Mucosa of stomach (tissue), 1 donor: Measurements from ENCODE around the gene GRID1.

Experiments
- H3K27me3 ChIP-seq: one replicate; pipeline ENCODE4 v1.7.0; 2013; ENCODE audit warnings: mild to moderate bottlenecking, low read length; ENCODE audit not compliant: control insufficient read depth, insufficient read depth
- H3K36me3 ChIP-seq: one replicate; pipeline ENCODE4 v1.7.0; 2013; ENCODE audit warnings: low read length; ENCODE audit not compliant: control insufficient read depth, insufficient read depth
- H3K4me1 ChIP-seq: one replicate; pipeline ENCODE4 v1.7.0; 2013; ENCODE audit warnings: mild to moderate bottlenecking, low read length; ENCODE audit not compliant: control insufficient read depth, insufficient read depth
- H3K4me3 ChIP-seq: one replicate; pipeline ENCODE4 v1.7.0; 2013; ENCODE audit warnings: low read length
- H3K9ac ChIP-seq: one replicate; pipeline ENCODE4 v1.7.0; 2013; ENCODE audit warnings: mild to moderate bottlenecking, low read length, moderate library complexity
- H3K9me3 ChIP-seq: one replicate; pipeline ENCODE4 v1.7.0; 2013; ENCODE audit warnings: mild to moderate bottlenecking, low read length, moderate library complexity; ENCODE audit not compliant: control insufficient read depth
- donor health status: Pancreatic carcinoma.

The GRID1 gene

DNA sequence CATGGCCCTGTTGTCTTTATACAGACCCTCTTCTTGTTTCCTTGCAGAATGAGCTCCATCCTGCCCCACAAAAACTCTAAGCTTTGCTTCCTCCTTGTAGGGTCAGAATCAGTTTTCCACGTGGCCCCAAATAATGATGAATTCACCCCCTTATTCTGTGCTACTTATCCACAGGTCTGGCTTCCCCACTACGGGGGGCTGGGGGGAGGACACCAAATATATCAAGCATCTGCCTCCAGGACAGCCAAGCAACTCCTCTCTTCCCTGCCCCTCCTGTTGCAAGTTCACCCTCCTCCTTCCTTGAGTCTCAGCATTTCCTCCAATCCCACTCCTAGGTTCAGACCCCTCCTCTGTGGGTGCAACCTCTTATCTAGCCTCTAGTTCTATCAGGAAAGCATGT is 743.3 kb downstream of the GRID1 start:
- Histone ChIP-seq H3K4me1 (no peaks in the 10 kb centered on the region), H3K27me3 (no peaks in the 10 kb centered on the region), H3K36me3 (no peaks in the 10 kb centered on the region), H3K4me3 (no peak overlapping the region), H3K9me3 (no peaks in the 10 kb centered on the region), H3K9ac (no peak overlapping the region)

DNA sequence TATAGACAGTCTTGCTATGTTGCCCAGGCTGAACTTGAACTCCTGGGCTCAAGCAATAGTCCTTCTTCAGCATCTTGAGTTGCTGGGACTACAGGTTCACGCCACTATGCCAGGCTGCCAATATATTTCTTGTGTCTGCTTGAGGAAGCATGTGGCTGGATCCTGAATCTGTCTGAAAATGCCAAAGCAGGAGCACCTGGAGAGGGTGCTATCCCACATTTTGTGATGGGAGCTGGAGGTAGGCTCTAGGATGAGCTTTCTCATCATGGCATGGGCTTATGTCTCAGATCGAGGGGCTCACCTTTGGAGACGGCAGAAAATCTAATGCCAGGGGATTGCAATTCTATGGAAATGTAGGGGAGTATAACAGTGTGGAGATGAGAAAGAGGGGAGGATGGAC is 744.2 kb downstream of the GRID1 start:
- H3K4me3 ChIP-seq: no peak overlapping the region
- H3K9me3 ChIP-seq: no peaks in the 10 kb centered on the region
- H3K27me3 ChIP-seq: no peaks in the 10 kb centered on the region
- H3K36me3 ChIP-seq: no peaks in the 10 kb centered on the region
- no peak overlapping the region for H3K9ac ChIP-seq
- no peaks in the 10 kb centered on the region for H3K4me1 ChIP-seq

DNA sequence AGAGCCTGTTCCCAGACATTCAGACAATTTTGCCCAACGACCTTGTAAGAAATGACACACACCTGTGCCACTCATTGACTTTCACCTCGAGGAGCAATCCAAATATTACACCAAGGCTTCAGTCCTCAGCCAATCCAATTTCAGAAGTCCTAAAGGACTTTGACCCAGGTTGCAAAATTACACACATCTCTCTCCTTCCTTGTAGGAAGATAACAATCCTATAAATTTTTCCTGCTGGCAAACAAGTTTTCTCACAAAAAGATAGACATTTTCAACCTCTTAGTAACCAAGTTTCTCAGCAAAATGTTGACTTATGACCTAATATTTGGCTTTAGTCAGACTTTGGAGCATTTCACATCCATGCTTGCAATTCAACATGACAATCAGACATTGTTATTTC is 745.0 kb downstream of the GRID1 start:
- Histone ChIP-seq H3K4me1 (no peaks in the 10 kb centered on the region), H3K9me3 (no peaks in the 10 kb centered on the region), H3K4me3 (no peak overlapping the region), H3K9ac (no peak overlapping the region), H3K36me3 (no peaks in the 10 kb centered on the region), H3K27me3 (no peaks in the 10 kb centered on the region)

DNA sequence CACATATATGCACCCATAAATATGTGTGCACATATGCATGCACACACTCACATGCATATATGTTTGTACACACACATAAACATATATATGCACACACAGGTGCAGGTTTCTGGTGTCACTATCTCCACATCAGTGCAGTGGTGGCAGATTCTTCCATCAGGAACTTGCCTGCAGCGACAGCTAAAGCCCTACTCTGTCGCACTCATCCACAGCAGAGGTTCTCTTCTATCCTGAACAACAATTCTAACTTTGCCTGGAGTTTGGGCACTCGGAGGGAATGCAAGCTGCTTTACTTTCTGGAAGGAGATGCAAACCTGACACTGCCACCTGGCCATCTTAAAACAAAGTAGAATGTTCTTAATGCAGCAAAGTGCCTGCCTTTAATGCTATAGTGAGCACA is 745.8 kb downstream of the GRID1 start:
- Histone ChIP-seq H3K27me3 (no peaks in the 10 kb centered on the region), H3K36me3 (no peaks in the 10 kb centered on the region), H3K9me3 (no peaks in the 10 kb centered on the region), H3K9ac (no peak overlapping the region), H3K4me1 (no peaks in the 10 kb centered on the region), H3K4me3 (no peak overlapping the region)

DNA sequence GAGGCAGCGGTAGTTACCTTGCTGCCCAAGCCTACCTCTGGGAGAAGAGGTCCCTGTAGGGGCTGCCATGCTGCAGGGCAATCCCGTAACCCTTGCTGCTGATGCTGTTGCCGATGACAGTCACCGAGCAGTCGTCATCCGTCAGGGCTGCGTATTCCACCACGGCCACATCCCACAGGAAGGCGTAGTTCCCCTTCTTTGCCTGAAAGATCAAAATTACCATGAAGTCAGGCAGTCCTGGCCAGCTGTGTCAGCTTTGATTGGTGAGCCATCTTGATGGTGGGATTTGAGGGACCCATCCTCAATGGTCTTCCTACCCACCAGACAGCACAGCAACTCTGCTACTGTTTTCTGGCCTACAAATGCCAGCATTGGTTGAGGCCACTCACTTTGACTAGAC is 746.8 kb downstream of the GRID1 start:
- Histone ChIP-seq H3K4me1 (no peaks in the 10 kb centered on the region), H3K4me3 (no peak overlapping the region)

DNA sequence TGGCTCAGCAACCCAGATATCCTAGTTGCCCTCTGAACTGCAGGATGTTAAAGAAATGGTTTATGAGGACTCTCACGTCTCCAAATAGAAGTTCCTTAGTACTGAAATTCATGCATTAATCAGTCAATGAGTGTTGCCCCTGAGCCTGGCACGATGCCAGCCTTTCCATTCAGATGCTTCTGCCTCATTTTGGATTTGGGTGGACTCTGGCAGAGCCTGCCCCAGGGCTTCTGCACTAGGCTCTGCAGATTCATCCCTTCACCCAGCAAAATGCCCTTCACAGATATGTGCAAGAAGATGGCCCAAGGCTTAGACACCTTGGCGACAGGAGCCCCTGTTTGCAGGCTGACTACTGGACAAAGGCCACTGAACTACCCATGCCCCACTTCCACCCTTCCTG is 747.8 kb downstream of the GRID1 start:
- no peaks in the 10 kb centered on the region for H3K4me1 ChIP-seq
- H3K9ac ChIP-seq: no peak overlapping the region
- H3K27me3 ChIP-seq: no peaks in the 10 kb centered on the region
- no peak overlapping the region for H3K4me3 ChIP-seq
- H3K36me3 ChIP-seq: no peaks in the 10 kb centered on the region
- no peaks in the 10 kb centered on the region for H3K9me3 ChIP-seq

More for the DNA sequence above, 746.8 kb downstream of the GRID1 start:
- Histone ChIP-seq H3K36me3 (no peaks in the 10 kb centered on the region), H3K27me3 (no peaks in the 10 kb centered on the region), H3K9ac (no peak overlapping the region), H3K9me3 (no peaks in the 10 kb centered on the region)

DNA sequence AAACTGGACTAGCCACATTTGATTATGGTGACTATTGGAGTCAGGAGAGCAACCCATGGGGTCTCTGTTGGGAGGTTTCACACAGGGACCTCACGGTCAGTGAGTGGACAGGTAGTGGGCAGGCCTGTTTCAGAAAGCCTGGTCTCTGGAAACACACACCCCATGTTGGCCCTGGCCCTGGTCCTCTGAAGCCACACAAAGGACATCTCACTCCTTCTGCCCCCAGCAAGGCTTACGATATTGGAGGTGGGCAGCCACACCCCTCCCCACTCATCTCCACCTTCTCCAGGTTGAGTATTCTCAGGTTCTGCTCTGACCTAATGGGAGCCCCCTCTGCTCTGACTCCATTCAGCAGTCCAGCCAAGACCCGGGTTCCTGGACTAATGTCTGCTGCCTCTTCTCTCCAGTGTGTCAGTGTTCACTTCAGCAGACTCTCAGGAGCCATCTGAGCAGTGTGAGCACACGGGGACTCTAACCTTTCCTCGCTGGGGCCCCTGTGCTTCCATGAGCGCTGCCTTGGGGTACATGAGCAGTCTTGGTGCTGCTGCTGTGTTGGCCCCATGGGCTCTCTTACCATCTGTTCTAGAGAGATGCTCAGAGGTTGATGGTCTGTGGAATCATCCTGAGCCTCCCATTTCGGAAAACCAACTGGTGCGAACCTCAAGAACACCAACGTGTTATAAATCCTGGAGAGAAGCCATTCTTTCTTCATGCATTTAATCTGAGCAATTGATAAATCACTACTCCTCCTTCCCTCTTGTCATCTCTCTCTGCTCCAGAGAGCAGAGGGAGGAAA is 748.6 kb downstream of the GRID1 start:
- Histone ChIP-seq H3K4me3 (no peak overlapping the region), H3K9me3 (no peaks in the 10 kb centered on the region), H3K27me3 (no peaks in the 10 kb centered on the region), H3K4me1 (no peaks in the 10 kb centered on the region), H3K9ac (no peak overlapping the region), H3K36me3 (no peaks in the 10 kb centered on the region)

DNA sequence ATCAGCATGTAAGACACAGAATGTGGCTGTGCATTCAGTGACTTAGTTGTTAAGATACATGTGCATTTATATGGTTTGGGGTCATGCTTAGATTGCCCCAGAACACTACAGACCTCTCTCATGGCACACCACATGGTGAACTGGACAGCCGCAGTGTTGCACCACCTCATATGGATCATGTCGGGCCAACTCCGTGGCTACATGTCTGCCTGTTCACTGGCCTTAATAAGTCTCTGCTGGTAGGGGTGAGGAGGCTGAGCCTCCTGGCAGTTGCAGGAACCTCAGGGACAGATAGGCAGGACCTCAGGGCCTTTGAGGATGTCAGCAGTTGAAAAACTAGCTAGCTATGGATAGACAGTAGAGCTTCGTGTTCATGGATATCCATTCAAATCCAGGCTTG is 751.0 kb downstream of the GRID1 start:
- Histone ChIP-seq H3K4me3 (no peak overlapping the region), H3K36me3 (no peaks in the 10 kb centered on the region), H3K9me3 (no peaks in the 10 kb centered on the region), H3K27me3 (no peaks in the 10 kb centered on the region), H3K4me1 (no peaks in the 10 kb centered on the region), H3K9ac (no peak overlapping the region)

DNA sequence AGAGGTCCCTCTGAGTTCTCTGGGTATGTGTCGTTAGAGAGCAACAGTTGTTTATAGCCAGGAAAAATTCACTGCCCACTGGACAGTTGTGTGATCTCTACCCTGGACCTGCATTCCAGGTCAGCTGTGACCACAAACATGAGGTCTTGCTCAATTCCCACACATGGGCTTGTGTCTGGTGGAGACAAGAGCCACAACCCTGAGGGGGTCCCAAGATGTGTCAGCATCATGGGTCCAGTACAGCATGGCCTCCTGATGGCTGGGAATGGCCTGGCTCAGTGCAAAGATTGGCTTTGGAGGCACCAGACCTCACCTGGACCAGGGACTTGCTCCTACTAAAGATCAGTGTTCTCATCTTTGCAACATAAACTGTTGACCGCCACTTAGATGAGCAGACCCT is 751.6 kb downstream of the GRID1 start:
- H3K4me1 ChIP-seq: no peaks in the 10 kb centered on the region
- no peak overlapping the region for H3K9ac ChIP-seq
- no peaks in the 10 kb centered on the region for H3K9me3 ChIP-seq
- no peaks in the 10 kb centered on the region for H3K27me3 ChIP-seq
- H3K4me3 ChIP-seq: no peak overlapping the region
- H3K36me3 ChIP-seq: no peaks in the 10 kb centered on the region

DNA sequence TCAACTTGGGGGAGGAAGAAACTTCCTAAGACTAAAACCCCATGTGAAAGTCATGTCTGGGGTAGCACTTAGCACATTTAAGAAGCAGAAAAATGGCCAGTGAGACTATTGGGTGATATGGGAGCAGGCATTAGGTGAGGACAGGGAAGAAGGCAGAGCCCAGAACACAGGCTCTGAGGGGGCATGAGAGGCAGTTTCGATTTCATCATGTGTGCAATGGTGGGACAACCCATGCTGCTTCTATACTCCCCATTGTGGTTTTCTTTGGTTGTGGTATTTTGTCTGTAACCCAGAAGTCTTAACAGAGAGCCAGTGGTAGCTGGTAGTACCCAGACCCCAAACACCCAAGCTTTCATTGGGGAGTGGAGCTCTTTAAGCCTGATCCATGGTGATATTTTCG is 752.0 kb downstream of the GRID1 start:
- no peaks in the 10 kb centered on the region for H3K9me3 ChIP-seq
- no peaks in the 10 kb centered on the region for H3K27me3 ChIP-seq
- no peaks in the 10 kb centered on the region for H3K4me1 ChIP-seq
- H3K9ac ChIP-seq: no peak overlapping the region
- no peak overlapping the region for H3K4me3 ChIP-seq
- H3K36me3 ChIP-seq: no peaks in the 10 kb centered on the region

DNA sequence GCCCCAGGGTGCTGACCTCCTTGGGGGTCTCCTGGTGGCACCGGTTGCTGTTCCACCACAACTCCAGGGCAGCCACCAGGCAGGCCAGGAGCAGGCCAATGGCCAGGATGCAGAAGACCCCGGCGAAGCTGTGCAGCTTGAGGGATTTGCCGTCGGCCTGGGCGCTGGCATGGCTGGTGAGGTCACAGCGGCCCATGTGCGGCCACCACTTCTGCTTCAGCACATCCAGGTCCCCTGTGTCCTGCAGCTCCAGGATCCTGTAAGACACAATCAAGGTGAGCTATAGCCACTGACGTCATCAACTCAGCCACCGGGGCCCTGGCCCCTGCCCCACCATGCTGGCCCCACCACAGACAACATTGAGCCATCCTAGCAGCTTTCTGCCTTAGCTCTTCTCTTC is 753.2 kb downstream of the GRID1 start:
- Histone ChIP-seq H3K27me3 (no peaks in the 10 kb centered on the region), H3K4me3 (no peak overlapping the region), H3K9me3 (no peaks in the 10 kb centered on the region), H3K9ac (no peak overlapping the region), H3K36me3 (no peaks in the 10 kb centered on the region), H3K4me1 (no peaks in the 10 kb centered on the region)

DNA sequence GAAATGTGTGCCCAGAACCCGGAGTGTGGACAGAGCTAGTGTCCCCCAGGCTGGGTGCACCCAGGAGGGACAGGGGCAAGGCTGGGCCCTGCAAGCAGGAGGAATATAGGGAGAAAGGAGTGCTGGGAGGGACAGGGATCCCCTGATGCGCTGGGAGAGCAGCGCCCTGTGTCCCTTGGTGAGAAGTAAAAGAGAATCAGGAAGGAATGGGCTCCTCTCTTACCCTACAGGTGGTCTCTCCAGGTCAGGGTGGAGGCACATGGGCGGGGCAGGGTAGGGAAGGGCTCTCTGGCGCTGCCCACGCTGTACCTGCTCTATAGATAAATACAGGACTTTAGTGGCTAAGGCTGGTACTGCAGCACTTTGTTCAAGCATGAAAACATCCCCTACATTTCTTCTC is 753.8 kb downstream of the GRID1 start:
- H3K9me3 ChIP-seq: no peaks in the 10 kb centered on the region

DNA sequence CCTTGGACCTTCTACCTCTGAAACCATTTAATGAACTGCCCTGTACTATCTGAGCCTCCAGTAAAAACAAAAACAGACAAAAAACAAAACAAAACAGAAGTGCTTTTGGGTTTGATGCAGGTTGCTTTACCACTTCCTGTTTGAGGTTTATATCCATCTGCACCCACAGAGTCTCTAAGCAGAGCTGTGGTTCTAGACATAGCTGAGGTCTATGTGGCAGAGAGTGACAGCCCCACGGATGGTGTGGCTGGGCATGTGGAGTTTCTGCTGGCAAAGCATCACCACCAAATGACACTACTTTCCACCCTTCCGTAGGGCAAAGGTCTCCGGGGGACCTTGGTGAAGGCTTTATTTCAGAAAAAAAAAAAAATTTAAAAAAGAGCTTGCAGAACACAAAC is 754.2 kb downstream of the GRID1 start:
- no peak overlapping the region for H3K4me3 ChIP-seq
- H3K4me1 ChIP-seq: no peaks in the 10 kb centered on the region
- H3K9ac ChIP-seq: no peak overlapping the region
- no peaks in the 10 kb centered on the region for H3K36me3 ChIP-seq
- no peaks in the 10 kb centered on the region for H3K9me3 ChIP-seq
- no peaks in the 10 kb centered on the region for H3K27me3 ChIP-seq

More for the DNA sequence above, 753.8 kb downstream of the GRID1 start:
- Histone ChIP-seq H3K4me1 (no peaks in the 10 kb centered on the region), H3K36me3 (no peaks in the 10 kb centered on the region), H3K27me3 (no peaks in the 10 kb centered on the region), H3K9ac (no peak overlapping the region), H3K4me3 (no peak overlapping the region)
